ENCODE results near the gene LTV1. TPM values are rescaled to one million over a fixed set of nuclear protein-coding genes. Genes with fewer than 3 reads are reported as not detected.
"Not testable (repeated sequence)": the region's sequence is repeated elsewhere in the genome, so short reads cannot be mapped to it uniquely, and the experiment has no call there.

The LTV1 gene, protein sequence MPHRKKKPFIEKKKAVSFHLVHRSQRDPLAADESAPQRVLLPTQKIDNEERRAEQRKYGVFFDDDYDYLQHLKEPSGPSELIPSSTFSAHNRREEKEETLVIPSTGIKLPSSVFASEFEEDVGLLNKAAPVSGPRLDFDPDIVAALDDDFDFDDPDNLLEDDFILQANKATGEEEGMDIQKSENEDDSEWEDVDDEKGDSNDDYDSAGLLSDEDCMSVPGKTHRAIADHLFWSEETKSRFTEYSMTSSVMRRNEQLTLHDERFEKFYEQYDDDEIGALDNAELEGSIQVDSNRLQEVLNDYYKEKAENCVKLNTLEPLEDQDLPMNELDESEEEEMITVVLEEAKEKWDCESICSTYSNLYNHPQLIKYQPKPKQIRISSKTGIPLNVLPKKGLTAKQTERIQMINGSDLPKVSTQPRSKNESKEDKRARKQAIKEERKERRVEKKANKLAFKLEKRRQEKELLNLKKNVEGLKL
- 15.3 and 16.6 TPM in 2 replicates for total RNA-seq

DNA sequence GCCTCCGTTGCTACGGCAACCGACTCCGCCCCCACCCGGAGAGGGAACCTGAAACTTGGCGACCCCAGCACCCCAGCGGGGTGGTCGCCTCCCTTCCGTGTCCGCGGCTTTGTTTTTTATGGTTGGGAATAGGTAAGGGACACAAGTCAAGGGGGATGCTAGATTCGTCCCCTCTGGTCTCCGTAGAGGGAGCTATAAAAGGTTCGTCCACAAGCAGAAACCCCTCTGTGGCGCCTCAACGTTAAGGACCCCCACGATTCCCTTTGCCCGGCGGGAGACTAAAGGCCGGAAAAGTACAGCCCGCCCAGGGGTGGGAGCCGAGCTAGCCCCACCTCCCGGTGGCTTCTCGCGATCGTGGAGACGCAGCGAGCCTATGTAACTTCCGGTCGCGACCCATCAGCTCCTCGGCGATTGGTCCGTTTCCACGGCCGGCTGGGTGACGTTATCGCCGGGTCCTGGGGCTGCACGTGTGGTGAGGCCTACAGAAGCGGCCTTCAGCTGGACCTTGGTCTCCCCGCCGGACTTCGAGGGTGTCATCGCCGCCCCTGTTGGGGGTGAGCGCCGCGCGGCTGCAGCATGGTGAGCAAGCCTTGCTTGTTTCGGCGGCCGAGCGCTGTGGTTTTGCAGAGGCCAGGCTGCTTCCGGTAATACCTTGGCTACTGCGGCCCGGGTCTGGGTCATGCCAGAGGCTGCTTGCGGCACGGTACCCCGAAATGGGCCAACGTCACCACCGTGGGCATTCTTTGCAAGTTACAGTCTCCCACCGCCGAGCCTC, at the start of gene LTV1:
Gene LTV1, plus strand, starts transcription at position 437 of the 775 bp plus-strand sequence. Its CDS starts 140 bp downstream, at position 577.
- peaks cover 10% of the 10 kb centered on the region for H3K4me1 ChIP-seq (ENCODE audit: insufficient read depth, low read length)
- no peaks in the 10 kb centered on the region for H3K9me3 ChIP-seq (ENCODE audit: low read depth, low read length)
- peak; percentile 99 for DNase-seq (ENCODE audit: insufficient read length, low spot score, missing footprints)
- peak within 1 kb of the TSS; percentile 90 for H3K4me3 ChIP-seq (ENCODE audit: insufficient read depth, low read length)
- peak within 1 kb of the TSS; percentile 96 for H3K4me2 ChIP-seq (ENCODE audit: insufficient read depth, low read length)
- peak within 1 kb of the TSS; percentile 88 for H2AFZ ChIP-seq (ENCODE audit: low read length)
- peaks cover 37% of the 10 kb centered on the region for H3K36me3 ChIP-seq (ENCODE audit: insufficient read depth, low read length)
- TF ChIP-seq CTCF (IDR thresholded peaks at IDR 0.05; ENCODE audit: extremely low read depth, low read depth, low read length): no peak
- peak within 1 kb of the TSS; percentile 96 for H3K27ac ChIP-seq (ENCODE audit: low read depth, low read length)
- no peaks in the 10 kb centered on the region for H3K27me3 ChIP-seq (ENCODE audit: insufficient read depth, low read length)
- H4K20me1 ChIP-seq (ENCODE audit: insufficient read depth, low read length): no peaks in the 10 kb centered on the region
- H3K79me2 ChIP-seq (ENCODE audit: insufficient read depth, low read length): peaks cover 42% of the 10 kb centered on the region

GRCh38 chr6:143796551-143796950, 46.6 kb upstream of the LTV1 start:
- H3K4me2 ChIP-seq (ENCODE audit: insufficient read depth, low read length); H3K27ac ChIP-seq (ENCODE audit: low read depth, low read length); H3K4me3 ChIP-seq (ENCODE audit: insufficient read depth, low read length); H4K20me1 ChIP-seq (ENCODE audit: insufficient read depth, low read length); H3K79me2 ChIP-seq (ENCODE audit: insufficient read depth, low read length); DNase-seq (ENCODE audit: insufficient read length, low spot score, missing footprints); H2AFZ ChIP-seq (ENCODE audit: low read length); H3K36me3 ChIP-seq (ENCODE audit: insufficient read depth, low read length); H3K4me1 ChIP-seq (ENCODE audit: insufficient read depth, low read length); H3K9me3 ChIP-seq (ENCODE audit: low read depth, low read length); H3K27me3 ChIP-seq (ENCODE audit: insufficient read depth, low read length): not testable (repeated sequence)

DNA sequence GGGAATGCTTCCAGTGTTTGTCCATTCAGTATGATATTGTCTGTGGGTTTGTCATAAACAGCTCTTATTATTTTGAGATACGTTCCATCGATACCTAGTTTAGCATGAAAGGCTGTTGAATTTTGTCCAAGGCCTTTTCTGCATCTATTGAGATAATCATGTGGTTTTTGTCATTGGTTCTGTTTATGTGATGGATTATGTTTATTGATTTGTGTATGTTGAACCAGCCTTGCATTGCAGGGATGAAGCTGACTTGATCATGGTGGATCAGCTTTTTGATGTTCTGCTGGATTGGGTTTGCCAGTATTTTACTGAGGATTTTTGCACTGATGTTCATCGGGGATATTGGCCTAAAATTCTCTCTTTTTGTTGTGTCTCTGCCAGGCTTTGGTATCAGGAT, 44.7 kb upstream of the LTV1 start:
- H3K4me3 ChIP-seq (ENCODE audit: insufficient read depth, low read length); DNase-seq (ENCODE audit: insufficient read length, low spot score, missing footprints): not testable (repeated sequence)

GRCh38 chr6:143802833-143803565, 40.1 kb upstream of the LTV1 start:
- Histone ChIP-seq H3K36me3 (ENCODE audit: insufficient read depth, low read length) (peaks cover 3% of the 10 kb centered on the region), H3K79me2 (ENCODE audit: insufficient read depth, low read length) (peaks cover 3% of the 10 kb centered on the region), H3K27ac (ENCODE audit: low read depth, low read length) (peak overlapping the region; percentile 60), H4K20me1 (ENCODE audit: insufficient read depth, low read length) (no peaks in the 10 kb centered on the region), H3K27me3 (ENCODE audit: insufficient read depth, low read length) (no peaks in the 10 kb centered on the region), H3K4me2 (ENCODE audit: insufficient read depth, low read length) (no peak overlapping the region), H3K9me3 (ENCODE audit: low read depth, low read length) (peaks cover 1% of the 10 kb centered on the region), H3K4me1 (ENCODE audit: insufficient read depth, low read length) (peaks cover 46% of the 10 kb centered on the region), H2AFZ (ENCODE audit: low read length) (no peak overlapping the region), H3K4me3 (ENCODE audit: insufficient read depth, low read length) (no peak overlapping the region)
- no peak for TF ChIP-seq CTCF (IDR thresholded peaks at IDR 0.05; ENCODE audit: extremely low read depth, low read depth, low read length)
- peak; percentile 63 for DNase-seq (ENCODE audit: insufficient read length, low spot score, missing footprints)

More for the DNA sequence above, 44.7 kb upstream of the LTV1 start:
- not testable (repeated sequence) for H3K4me1 ChIP-seq (ENCODE audit: insufficient read depth, low read length); H3K36me3 ChIP-seq (ENCODE audit: insufficient read depth, low read length); H3K27me3 ChIP-seq (ENCODE audit: insufficient read depth, low read length); H2AFZ ChIP-seq (ENCODE audit: low read length); H3K79me2 ChIP-seq (ENCODE audit: insufficient read depth, low read length); H3K27ac ChIP-seq (ENCODE audit: low read depth, low read length); H4K20me1 ChIP-seq (ENCODE audit: insufficient read depth, low read length); H3K4me2 ChIP-seq (ENCODE audit: insufficient read depth, low read length); H3K9me3 ChIP-seq (ENCODE audit: low read depth, low read length)

Measured in osteoblast (primary cell).